Mucosa of stomach (tissue), 1 donor: ENCODE data around the gene LLCFC1.

ENCODE experiments used
- H3K27me3 ChIP-seq: one replicate; pipeline ENCODE4 v1.7.0; 2013; ENCODE audit warnings: mild to moderate bottlenecking, low read length; ENCODE audit not compliant: control insufficient read depth, insufficient read depth
- H3K36me3 ChIP-seq: one replicate; pipeline ENCODE4 v1.7.0; 2013; ENCODE audit warnings: low read length; ENCODE audit not compliant: control insufficient read depth, insufficient read depth
- H3K4me1 ChIP-seq: one replicate; pipeline ENCODE4 v1.7.0; 2013; ENCODE audit warnings: mild to moderate bottlenecking, low read length; ENCODE audit not compliant: control insufficient read depth, insufficient read depth
- H3K4me3 ChIP-seq: one replicate; pipeline ENCODE4 v1.7.0; 2013; ENCODE audit warnings: low read length
- H3K9ac ChIP-seq: one replicate; pipeline ENCODE4 v1.7.0; 2013; ENCODE audit warnings: mild to moderate bottlenecking, low read length, moderate library complexity
- H3K9me3 ChIP-seq: one replicate; pipeline ENCODE4 v1.7.0; 2013; ENCODE audit warnings: mild to moderate bottlenecking, low read length, moderate library complexity; ENCODE audit not compliant: control insufficient read depth
- donor health status: Pancreatic carcinoma.

LLCFC1 gene

GRCh38 chr7:142913566-142913965 is 25.7 kb upstream of the LLCFC1 start:
- no peaks in the 10 kb centered on the region for H3K9me3 ChIP-seq
- peaks cover 40% of the 10 kb centered on the region for H3K4me1 ChIP-seq
- H3K27me3 ChIP-seq: no peaks in the 10 kb centered on the region
- H3K4me3 ChIP-seq: no peak overlapping the region
- H3K9ac ChIP-seq: no peak overlapping the region
- no peaks in the 10 kb centered on the region for H3K36me3 ChIP-seq

- Histone ChIP-seq H3K4me3 (no peak overlapping the region), H3K27me3 (no peaks in the 10 kb centered on the region), H3K9ac (no peak overlapping the region), H3K4me1 (peaks cover 35% of the 10 kb centered on the region), H3K36me3 (no peaks in the 10 kb centered on the region), H3K9me3 (no peaks in the 10 kb centered on the region)
Measured at GRCh38 chr7:142914121-142914520, 25.2 kb upstream of the LLCFC1 start.

GRCh38 chr7:142915315-142915714 is 24.0 kb upstream of the LLCFC1 start:
- Histone ChIP-seq H3K4me3 (no peak overlapping the region), H3K36me3 (no peaks in the 10 kb centered on the region), H3K9ac (no peak overlapping the region), H3K27me3 (no peaks in the 10 kb centered on the region), H3K9me3 (no peaks in the 10 kb centered on the region), H3K4me1 (peaks cover 27% of the 10 kb centered on the region)

GRCh38 chr7:142916508-142916907 is 22.8 kb upstream of the LLCFC1 start:
- H3K9me3 ChIP-seq: no peaks in the 10 kb centered on the region
- peaks cover 21% of the 10 kb centered on the region for H3K4me1 ChIP-seq
- H3K36me3 ChIP-seq: no peaks in the 10 kb centered on the region
- H3K4me3 ChIP-seq: no peak overlapping the region
- no peaks in the 10 kb centered on the region for H3K27me3 ChIP-seq
- H3K9ac ChIP-seq: no peak overlapping the region

- Histone ChIP-seq H3K9ac (no peak overlapping the region), H3K9me3 (no peaks in the 10 kb centered on the region), H3K4me1 (peaks cover 21% of the 10 kb centered on the region), H3K4me3 (no peak overlapping the region), H3K36me3 (no peaks in the 10 kb centered on the region), H3K27me3 (no peaks in the 10 kb centered on the region)
Measured at GRCh38 chr7:142917447-142917846, 21.8 kb upstream of the LLCFC1 start.

GRCh38 chr7:142918901-142919300 is 20.4 kb upstream of the LLCFC1 start:
- peaks cover 16% of the 10 kb centered on the region for H3K4me1 ChIP-seq

GRCh38 chr7:142919656-142920055 is 19.6 kb upstream of the LLCFC1 start:
- no peaks in the 10 kb centered on the region for H3K27me3 ChIP-seq
- no peak overlapping the region for H3K4me3 ChIP-seq
- no peak overlapping the region for H3K9ac ChIP-seq
- peaks cover 9% of the 10 kb centered on the region for H3K4me1 ChIP-seq
- H3K36me3 ChIP-seq: no peaks in the 10 kb centered on the region
- no peaks in the 10 kb centered on the region for H3K9me3 ChIP-seq

More at GRCh38 chr7:142918901-142919300, 20.4 kb upstream of the LLCFC1 start:
- H3K27me3 ChIP-seq: no peaks in the 10 kb centered on the region
- no peak overlapping the region for H3K9ac ChIP-seq
- H3K4me3 ChIP-seq: no peak overlapping the region
- H3K9me3 ChIP-seq: no peaks in the 10 kb centered on the region
- no peaks in the 10 kb centered on the region for H3K36me3 ChIP-seq

- Histone ChIP-seq H3K4me1 (peaks cover 8% of the 10 kb centered on the region), H3K4me3 (no peak overlapping the region), H3K9me3 (no peaks in the 10 kb centered on the region), H3K9ac (no peak overlapping the region), H3K27me3 (no peaks in the 10 kb centered on the region), H3K36me3 (no peaks in the 10 kb centered on the region)
Measured at GRCh38 chr7:142923391-142923790, 15.9 kb upstream of the LLCFC1 start.

- Histone ChIP-seq H3K4me1 (peaks cover 8% of the 10 kb centered on the region), H3K27me3 (no peaks in the 10 kb centered on the region), H3K9me3 (no peaks in the 10 kb centered on the region), H3K4me3 (no peak overlapping the region), H3K9ac (no peak overlapping the region), H3K36me3 (no peaks in the 10 kb centered on the region)
Measured at GRCh38 chr7:142925413-142925812, 13.9 kb upstream of the LLCFC1 start.

- Histone ChIP-seq H3K9me3 (no peaks in the 10 kb centered on the region), H3K9ac (no peak overlapping the region), H3K27me3 (no peaks in the 10 kb centered on the region), H3K36me3 (no peaks in the 10 kb centered on the region), H3K4me1 (peaks cover 8% of the 10 kb centered on the region), H3K4me3 (no peak overlapping the region)
Measured at GRCh38 chr7:142927085-142927745, 12.1 kb upstream of the LLCFC1 start.

GRCh38 chr7:142927949-142928348 is 11.3 kb upstream of the LLCFC1 start:
- Histone ChIP-seq H3K36me3 (no peaks in the 10 kb centered on the region), H3K9me3 (no peaks in the 10 kb centered on the region), H3K27me3 (no peaks in the 10 kb centered on the region), H3K4me3 (no peak overlapping the region), H3K4me1 (peaks cover 8% of the 10 kb centered on the region), H3K9ac (no peak overlapping the region)

GRCh38 chr7:142930126-142930730 is 9.1 kb upstream of the LLCFC1 start:
- Histone ChIP-seq H3K36me3 (no peaks in the 10 kb centered on the region), H3K9me3 (no peaks in the 10 kb centered on the region), H3K9ac (no peak overlapping the region), H3K4me3 (no peak overlapping the region), H3K27me3 (no peaks in the 10 kb centered on the region), H3K4me1 (no peaks in the 10 kb centered on the region)
